MCF 10A (cell line): Measurements from ENCODE around the gene UBA1. TPM values are rescaled to one million over a fixed set of nuclear protein-coding genes. Genes with fewer than 3 reads are reported as not detected.
"Not testable (repeated sequence)": the region's sequence is repeated elsewhere in the genome, so short reads cannot be mapped to it uniquely, and the experiment has no call there.

ENCODE experiments used
- BruUV-seq: library from RNA; stranded (reverse); fragments of 400-500 nt; replicated peaks from 2 replicates; lab custom pipeline; 2021; lab: Mats Ljungman, UMichigan
- CTCF ChIA-PET: fragments of 300-600 bp; sonication (Branson Sonifier 250); formaldehyde crosslinking; extraction: SDS; loops from one replicate; lab custom pipeline; 2021; ENCODE audit warnings: antibody characterized with exemption, inconsistent platforms; lab: Yijun Ruan, JAX
- POLR2A ChIA-PET: fragments of 300-600, 350-650 bp; sonication (Branson Sonifier 250); formaldehyde crosslinking; extraction: SDS; loops from one replicate; lab custom pipeline; 2020; ENCODE audit warnings: antibody characterized with exemption, inconsistent platforms; lab: Yijun Ruan, JAX
- DNase-seq: peaks from one replicate; pipeline ENCODE4 v3.0.0-alpha.2; 2018; ENCODE audit not compliant: unreplicated experiment
- H3K27ac Mint-ChIP-seq: one replicate; pipeline ENCODE4 v1.8.0; 2022; ENCODE audit warnings: mild to moderate bottlenecking, low read depth, mixed read lengths; ENCODE audit not compliant: unreplicated experiment
- H3K27me3 Mint-ChIP-seq: one replicate; pipeline ENCODE4 v1.8.0; 2022; ENCODE audit warnings: mixed read lengths; ENCODE audit not compliant: insufficient read depth, unreplicated experiment
- H3K36me3 Mint-ChIP-seq: one replicate; pipeline ENCODE4 v1.8.0; 2022; ENCODE audit warnings: mild to moderate bottlenecking, moderate library complexity, mixed read lengths; ENCODE audit not compliant: insufficient read depth, unreplicated experiment
- H3K4me1 Mint-ChIP-seq: one replicate; pipeline ENCODE4 v1.8.0; 2022; ENCODE audit warnings: mixed read lengths; ENCODE audit not compliant: insufficient read depth, unreplicated experiment
- H3K4me3 Mint-ChIP-seq: one replicate; pipeline ENCODE4 v1.8.0; 2022; ENCODE audit warnings: mild to moderate bottlenecking, moderate library complexity, mixed read lengths; ENCODE audit not compliant: unreplicated experiment
- H3K9me3 Mint-ChIP-seq: one replicate; pipeline ENCODE4 v1.8.0; 2022; ENCODE audit warnings: mixed read lengths; ENCODE audit not compliant: unreplicated experiment
- CTCF ChIP-seq: fragments of 200-600 bp; IDR thresholded peaks from one replicate; pipeline ENCODE4 v1.8.0; 2022; ENCODE audit warnings: antibody characterized with exemption, mild to moderate bottlenecking; ENCODE audit not compliant: unreplicated experiment
- intact Hi-C: fragments of 100-400 bp; cut with micrococcal nuclease; formaldehyde crosslinking; loops from 2 replicates; pipeline ENCODE4 v1.14.1; 2022
- total RNA-seq: library from RNA; stranded (reverse); gene quantifications from 2 replicates; pipeline ENCODE4 v1.2.3, GENCODE V29; 2022

The UBA1 gene
- total RNA-seq, 1 experiment from 2014 or later: 248 TPM

GRCh38 chrX:47247206-47247998 is 53.8 kb downstream of the UBA1 start:
- Mint-ChIP-seq H3K27ac (no peak overlapping the region), H3K36me3 (peaks cover 21% of the 10 kb centered on the region), H3K9me3 (no peaks in the 10 kb centered on the region), H3K4me1 (no peaks in the 10 kb centered on the region), H3K4me3 (no peak overlapping the region), H3K27me3 (peaks cover 61% of the 10 kb centered on the region)
- POLR2A ChIA-PET: interaction anchor here (0.6 kb wide), 1 partner anchor 26 kb away, joined by 3 read pairs; no protein-coding TSS in a partner anchor
- BruUV-seq: TSS peak; percentile 10
- CTCF ChIA-PET: no interaction called here
- no peak for TF ChIP-seq CTCF
- no peak for DNase-seq
- intact Hi-C loops: no loop called here

- Mint-ChIP-seq H3K27me3 (peaks cover 61% of the 10 kb centered on the region), H3K4me1 (no peaks in the 10 kb centered on the region), H3K4me3 (no peak overlapping the region), H3K27ac (no peak overlapping the region), H3K36me3 (peaks cover 16% of the 10 kb centered on the region), H3K9me3 (no peaks in the 10 kb centered on the region)
- ChIA-PET CTCF (no interaction called here), POLR2A (no interaction called here)
- TF ChIP-seq CTCF: no peak
- no TSS peak for BruUV-seq
- DNase-seq: no peak
- intact Hi-C loops: no loop called here
Measured at GRCh38 chrX:47247999-47248320, 54.3 kb downstream of the UBA1 start.

- Mint-ChIP-seq H3K36me3 (peaks cover 16% of the 10 kb centered on the region), H3K27ac (no peak overlapping the region), H3K9me3 (no peaks in the 10 kb centered on the region), H3K4me1 (no peaks in the 10 kb centered on the region), H3K4me3 (no peak overlapping the region), H3K27me3 (peaks cover 61% of the 10 kb centered on the region)
- TF ChIP-seq CTCF: no peak
- ChIA-PET POLR2A (no interaction called here), CTCF (interaction anchor here (0.6 kb wide), 1 partner anchor 85 kb away, joined by 3 read pairs; no protein-coding TSS in a partner anchor)
- no TSS peak for BruUV-seq
- DNase-seq: no peak
- intact Hi-C loops: no loop called here
Measured at GRCh38 chrX:47248576-47248975, 54.9 kb downstream of the UBA1 start.

GRCh38 chrX:47250017-47250347 is 56.4 kb downstream of the UBA1 start:
- Mint-ChIP-seq H3K36me3 (peaks cover 6% of the 10 kb centered on the region), H3K4me3 (no peak overlapping the region), H3K4me1 (no peaks in the 10 kb centered on the region), H3K9me3 (no peaks in the 10 kb centered on the region), H3K27ac (no peak overlapping the region), H3K27me3 (peaks cover 63% of the 10 kb centered on the region)
- ChIA-PET CTCF (interaction anchor here (0.7 kb wide), 1 partner anchor 9 kb away, joined by 3 read pairs; no protein-coding TSS in a partner anchor), POLR2A (interaction anchor here (0.6 kb wide), 1 partner anchor 138 kb away, joined by 3 read pairs; no protein-coding TSS in a partner anchor)
- intact Hi-C loops: no loop called here
- no peak for DNase-seq
- TF ChIP-seq CTCF: no peak
- no TSS peak for BruUV-seq

- H3K36me3 Mint-ChIP-seq, H3K4me3 Mint-ChIP-seq, intact Hi-C loops, BruUV-seq, POLR2A ChIA-PET, H3K4me1 Mint-ChIP-seq, CTCF ChIA-PET, DNase-seq, H3K27ac Mint-ChIP-seq, H3K9me3 Mint-ChIP-seq: not testable (repeated sequence)
- peaks cover 65% of the 10 kb centered on the region for H3K27me3 Mint-ChIP-seq
Measured at GRCh38 chrX:47257620-47258019, 64.0 kb downstream of the UBA1 start.
